Globus pallidus (tissue), 1 donor: ENCODE results near the gene CAMK1G.

Experiments used
- DNase-seq: peaks from one replicate; pipeline ENCODE4 v3.0.0-alpha.2; 2015; ENCODE audit warnings: low spot score

CAMK1G gene

DNA sequence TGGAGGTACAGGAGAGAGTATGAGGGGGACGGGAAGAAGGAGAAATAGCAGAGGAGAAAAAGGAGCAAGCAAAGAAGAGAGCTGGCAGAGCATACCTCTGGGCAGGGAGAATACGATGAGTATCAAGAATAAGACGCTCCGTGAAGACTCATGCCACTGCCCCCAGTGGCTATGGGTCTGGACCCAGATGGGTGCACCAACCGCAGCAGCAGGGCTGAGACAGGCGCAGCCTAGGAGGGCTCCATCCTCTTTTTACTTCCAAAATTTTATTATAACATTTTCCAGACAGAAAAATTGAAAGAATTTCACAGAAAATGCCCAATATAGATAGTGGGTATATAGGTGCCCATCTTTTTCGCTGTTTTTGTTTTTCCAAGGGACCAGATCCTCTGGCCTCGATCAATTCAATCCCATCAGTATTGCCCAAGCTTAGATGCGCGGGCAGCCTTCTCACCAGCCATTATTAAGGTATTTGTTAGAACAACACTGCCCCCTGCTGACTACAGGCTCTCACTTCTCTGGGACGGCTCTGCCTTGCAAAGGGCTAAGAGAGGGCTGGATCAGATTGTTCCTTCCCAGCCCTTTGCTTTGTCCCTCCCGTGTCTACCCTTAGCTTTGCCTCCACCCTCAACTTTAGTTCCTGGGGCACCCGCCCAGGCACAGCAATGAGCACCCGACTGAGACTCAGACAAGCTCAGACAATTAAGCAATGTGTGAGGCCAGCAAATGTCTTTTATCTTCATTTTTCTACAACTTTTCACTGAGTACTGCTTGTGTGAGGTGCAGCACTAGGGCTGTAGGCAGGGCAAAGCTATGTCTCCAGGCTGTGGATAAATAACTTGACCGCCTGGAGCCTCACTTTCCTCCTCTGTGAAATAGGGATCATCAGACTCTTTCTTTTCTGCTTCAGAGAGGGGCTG is 17.5 kb upstream of the CAMK1G start:
- peak; percentile 80 for DNase-seq

DNA sequence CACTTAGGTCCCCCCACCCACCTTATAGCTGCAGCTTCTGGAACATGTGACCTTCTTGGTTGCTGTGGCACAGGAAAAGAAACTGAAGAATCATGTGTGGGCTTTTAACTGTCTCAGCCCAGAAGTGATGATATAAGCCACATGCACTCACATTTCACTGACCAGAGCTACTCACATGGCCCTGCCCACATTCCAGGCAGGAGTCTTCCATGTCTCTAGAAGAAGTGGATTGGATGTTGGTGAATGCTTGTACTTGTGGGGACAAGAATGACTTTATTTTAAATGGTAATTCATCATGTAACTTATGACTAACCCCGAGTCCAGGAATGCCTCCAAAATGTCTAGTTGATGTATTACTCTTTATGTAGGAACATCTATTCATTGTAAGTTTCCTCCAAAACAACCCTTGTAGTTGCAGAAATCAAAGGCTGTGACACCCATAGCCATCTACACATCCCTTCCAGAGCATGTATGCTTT is 15.8 kb upstream of the CAMK1G start:
- DNase-seq: no peak

DNA sequence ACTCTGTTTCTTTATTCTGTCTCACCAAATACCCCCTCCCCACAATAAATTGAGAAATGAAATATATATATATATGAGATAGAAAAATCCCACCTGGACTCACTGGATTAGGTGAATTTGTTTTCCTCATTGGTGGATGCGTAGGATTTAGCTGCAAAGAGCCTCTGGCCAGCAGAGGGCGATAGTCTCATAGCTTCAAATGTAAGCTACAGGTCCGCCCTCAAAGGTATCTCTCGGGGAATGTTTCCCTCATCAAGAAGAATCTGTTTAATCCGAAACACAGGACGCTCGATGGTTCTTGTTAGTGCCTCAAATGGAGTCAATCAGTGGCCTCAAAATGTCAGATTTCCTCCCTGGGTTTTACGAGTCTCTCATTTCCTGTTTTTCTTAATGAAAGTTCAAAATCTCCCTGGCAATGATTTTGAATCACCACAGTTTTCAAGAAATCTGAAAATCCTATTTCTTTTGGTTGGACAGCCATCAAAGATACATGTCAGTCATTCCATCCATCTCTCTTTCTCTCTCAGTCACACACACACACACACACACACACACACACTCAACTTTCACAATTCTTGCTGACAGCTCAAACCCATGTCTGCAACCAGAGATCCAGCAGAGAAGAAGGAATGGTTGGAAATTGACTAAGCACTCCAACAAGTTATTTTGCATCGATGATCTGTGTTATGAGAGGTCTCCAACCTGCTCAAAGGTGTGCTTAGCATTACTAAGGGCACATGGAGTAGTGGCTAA is 13.9 kb upstream of the CAMK1G start:
- DNase-seq: peak; percentile 53

DNA sequence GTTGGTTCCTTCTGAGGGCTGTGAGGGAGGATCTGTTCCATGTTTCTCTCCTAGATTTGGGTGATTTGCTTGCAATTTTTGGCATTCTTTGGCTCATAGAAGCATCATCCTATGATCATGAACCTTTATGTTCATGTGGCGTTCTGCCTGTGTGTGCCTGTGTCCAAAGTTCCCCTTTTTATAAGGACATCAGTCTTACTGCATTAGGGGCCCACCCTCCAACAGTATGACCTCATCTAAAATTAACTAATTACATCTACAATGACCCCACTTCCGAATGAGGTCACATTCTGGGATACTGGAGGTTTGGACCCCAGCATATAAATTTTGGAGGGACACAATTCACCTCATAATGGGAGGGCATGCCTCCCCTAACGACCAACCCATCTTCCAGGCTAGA is 12.8 kb upstream of the CAMK1G start:
- no peak for DNase-seq

DNA sequence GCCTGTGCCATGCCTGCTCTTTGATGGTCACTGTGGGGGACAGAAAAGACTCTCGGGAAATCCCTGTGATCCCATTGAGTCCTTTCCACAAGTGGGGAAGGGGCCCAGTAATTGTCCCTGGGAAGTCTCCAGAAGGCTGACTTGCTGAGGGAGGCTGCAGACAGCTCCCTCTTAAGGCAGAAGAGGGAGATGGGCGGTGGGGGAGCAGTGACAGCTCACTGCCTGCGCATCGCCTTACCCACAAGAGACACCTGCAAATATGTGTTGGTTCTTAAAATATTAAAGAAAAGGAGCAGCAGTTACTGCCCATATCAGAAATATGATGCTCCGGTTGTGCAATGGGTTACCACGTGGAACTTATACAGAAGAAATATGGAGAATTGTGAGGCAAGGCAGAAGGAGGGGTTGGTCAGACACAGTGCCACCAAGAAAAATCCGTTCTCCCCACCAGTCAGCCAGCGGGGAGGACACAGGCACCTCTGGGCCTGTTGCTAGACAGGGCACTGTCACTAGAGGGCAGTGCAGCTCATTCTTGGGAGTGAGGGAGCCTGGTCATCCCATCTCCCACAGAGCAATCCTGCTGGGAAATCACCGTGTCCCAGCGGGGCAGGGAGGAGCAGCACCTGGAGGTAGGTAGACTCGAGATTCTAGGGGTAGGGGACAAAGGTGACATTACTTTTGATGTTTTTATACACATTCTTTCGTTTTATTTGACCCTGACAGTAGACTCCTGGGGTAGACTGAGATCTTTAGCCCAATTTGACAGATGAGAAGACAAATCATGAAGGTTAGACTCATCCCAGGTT is 6.9 kb upstream of the CAMK1G start:
- peak; percentile 70 for DNase-seq

DNA sequence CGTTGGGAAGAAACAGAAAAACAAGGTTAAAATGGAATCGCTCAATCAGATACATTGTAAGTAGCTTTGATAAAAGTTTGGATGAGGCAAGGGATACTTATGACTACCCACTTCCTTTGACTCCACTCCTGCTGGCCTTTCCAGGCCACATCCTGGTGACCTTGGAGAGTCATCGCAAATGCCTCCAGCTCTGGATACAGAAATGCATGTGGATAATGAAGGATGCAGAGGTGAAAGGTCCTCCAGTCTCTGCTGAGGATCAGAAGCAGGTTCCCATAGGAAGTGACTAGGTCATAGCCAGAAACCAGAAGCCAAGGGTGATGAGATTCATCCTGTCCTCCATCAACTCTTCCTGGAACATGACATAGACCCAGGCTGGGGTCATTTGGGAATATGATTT is 6.2 kb upstream of the CAMK1G start:
- no peak for DNase-seq

DNA sequence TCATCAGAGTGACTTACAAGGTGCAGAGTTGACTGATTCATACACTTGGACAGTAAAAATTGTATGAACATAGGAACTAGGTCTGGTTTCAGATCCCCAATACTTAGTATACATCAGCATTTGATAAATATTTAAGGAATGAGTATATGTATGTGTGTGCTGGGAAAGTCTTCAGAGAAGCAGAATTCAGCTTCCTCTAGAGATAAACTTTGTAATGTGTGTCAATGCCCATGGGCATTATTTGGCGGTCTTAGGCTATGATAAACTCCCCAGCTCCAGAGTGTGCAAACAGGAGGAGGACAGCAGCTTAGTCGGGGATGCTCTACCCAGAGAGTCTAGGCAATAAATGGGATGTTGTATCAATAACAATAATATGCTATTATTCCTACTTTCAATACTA is 2.9 kb upstream of the CAMK1G start:
- no peak for DNase-seq

DNA sequence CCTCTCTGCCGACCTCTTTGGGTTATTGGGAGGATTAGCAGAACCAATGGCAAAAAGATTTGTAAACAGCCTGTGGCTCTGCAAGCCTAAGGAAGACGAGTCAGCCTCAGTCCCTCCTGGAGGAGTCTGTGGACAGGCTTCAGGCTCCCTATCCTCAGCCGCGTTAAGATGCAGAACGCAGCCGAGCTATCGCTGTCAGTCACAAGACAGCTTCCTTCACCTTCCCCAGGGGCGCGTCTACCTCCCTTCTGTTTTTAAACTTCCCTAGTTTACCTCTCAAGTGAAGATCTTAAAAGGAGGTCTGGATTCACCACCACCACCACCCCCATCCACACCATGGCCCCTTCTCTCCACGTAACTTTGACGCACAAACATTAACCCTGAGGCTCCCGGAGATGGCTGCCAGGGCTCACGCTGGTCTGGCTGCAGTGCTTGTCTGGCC is 738 bp downstream of the CAMK1G start:
- no peak for DNase-seq

DNA sequence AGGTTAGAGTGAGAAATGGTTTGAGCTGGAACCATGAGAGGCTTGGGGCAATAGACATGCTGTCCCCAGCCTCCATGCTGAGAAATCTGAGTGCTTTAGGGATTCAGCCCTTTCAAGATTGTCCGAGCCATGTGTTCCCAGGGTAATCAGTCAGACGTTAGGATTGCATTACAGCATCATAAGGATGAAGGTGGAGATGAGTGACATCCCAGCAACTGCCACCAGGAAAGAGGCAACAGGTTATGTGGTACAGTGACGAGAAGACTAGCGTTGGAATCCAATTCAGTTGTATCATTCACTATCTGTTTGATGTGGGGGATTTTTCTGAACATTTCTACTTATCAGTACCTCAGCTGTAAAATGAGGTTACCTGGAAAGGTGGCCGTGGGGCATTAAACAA is 1.7 kb downstream of the CAMK1G start:
- no peak for DNase-seq

DNA sequence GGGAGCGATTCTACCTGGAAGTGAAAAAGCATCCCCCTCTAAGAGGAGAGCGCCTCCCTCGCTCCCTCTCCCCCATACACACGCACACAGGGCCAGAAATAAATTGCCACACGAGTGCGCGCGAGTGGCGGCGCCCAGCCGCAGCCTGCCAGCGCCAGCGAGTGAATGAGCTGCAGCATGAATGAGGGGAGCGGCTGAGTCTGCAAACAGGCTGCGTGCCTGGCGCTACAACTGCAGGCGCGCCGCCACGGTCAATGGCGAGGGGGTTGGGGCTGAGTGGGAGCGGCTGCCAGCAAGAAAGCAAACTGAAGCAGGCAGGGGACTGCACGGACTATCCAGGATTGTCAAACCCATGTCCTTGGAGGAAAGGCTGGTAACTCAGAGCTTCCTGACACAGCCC is 2.2 kb downstream of the CAMK1G start:
- peak; percentile 63 for DNase-seq

DNA sequence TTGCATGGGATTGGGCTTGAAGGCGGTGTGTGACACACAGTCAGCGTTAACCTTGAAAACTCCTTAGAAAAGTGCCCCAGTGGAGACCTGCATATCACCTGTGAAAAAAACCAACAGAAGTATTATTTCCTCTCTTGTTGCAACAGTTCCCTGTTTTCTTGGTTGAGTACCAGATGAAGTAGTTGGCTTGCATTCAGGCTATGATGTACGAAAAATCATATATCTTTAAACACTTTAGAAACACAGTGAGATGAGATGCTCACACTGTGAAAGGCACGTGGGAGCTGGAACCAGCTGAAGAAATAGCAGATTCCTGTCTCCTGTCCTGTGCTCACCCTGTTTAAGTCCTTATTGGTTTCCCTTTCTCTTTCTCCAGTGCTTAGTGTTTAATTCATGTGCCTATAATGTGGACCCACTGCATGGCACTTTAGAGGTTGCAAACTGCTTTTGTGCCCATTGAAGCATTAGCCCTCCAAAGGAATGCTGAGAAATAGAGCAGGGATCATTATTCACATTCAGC is 2.8 kb downstream of the CAMK1G start:
- no peak for DNase-seq

DNA sequence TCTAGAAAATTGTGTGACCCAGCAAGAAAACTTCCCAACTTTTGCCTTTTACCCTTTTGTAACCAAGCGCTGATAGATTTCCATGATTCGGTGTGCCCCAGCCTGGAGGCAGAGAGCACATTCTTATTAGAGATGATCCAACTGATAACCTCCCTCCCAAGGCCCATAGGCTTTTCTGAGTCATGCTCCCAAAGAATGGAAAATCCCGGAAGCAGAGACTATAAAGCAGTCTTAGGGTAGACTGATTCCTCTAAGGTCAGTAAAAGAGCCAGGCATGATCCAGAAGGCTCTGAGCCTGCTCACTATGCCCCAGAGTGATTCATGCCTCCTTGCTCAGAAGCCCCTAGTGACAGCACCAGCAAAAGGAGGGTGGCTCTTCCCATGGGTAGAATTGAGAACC is 4.3 kb downstream of the CAMK1G start:
- no peak for DNase-seq

DNA sequence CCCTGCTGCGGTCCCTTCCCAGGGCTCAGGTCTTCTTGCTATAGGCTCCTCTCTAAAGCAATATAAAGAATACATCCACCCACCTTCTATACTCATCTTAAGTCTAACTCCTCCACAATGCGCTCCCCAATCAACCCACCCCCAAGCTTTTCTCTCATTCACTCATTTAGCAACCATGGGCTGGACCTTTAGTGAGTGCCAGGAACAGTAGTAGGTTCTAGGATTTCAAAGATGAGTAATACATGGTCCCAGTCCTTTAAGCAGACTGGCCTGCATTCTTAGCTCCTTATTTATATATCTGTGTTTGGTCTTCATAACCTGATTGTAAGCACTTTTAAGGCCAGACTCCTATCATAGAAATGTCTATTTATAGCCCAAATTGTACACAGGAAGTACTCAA is 5.9 kb downstream of the CAMK1G start:
- DNase-seq: no peak

DNA sequence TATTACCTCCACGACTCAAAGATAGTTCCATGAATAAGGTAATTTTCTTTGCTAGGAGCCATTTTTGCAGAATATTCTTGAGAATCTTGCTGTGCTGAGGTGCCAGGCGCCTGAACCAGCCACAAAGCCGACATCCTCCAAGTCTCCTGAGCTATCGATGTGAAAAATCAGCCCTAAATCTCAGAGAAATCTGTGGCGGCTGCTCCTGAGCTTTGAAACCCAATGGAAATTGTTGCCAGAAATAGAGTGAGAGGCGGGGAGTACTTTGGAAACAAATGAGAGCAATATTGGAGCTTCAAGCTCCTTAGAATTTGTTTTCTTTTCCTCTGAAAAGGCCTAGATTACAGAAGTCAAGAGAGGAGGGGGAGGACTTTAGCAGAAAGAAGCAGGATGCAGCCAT is 6.3 kb downstream of the CAMK1G start:
- no peak for DNase-seq

DNA sequence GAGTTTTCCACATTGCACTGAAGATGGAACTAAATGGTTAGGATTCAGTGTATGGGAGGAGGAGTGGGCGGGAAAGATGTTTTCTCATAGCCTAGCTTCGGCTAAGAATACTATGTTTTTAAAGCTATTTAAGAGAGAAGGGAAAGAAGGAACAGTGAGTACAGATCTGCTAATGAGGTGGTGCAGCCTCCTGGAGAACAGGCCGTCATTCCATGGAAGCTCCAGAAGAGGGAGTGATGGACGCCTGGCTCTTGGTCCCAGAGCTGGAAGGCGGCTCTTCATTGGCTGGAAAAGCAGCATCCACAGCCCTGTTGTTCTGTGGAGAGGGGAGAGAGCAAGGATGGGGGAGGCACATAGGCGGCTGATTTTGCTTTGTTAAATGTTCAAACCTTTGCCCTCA is 6.9 kb downstream of the CAMK1G start:
- peak; percentile 20 for DNase-seq

DNA sequence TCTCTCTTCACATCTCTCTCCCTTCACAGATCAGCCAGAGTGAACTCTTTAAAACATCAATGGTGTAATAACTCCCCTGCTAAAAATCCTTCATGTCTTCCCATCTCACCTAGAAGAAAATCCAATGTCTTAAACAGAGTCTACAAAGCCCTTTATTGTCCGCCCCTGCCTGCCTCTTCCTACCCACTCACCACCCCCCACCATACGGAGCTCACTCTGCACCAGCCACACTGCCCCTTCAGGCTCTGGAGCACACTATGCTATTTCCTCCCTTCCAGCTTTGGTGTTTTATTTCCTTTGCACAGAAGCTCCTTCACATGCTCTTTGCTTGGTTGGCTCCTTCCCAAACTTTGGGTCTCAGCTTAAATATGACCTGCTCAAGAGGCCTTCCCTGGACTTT is 10.2 kb downstream of the CAMK1G start:
- no peak for DNase-seq

DNA sequence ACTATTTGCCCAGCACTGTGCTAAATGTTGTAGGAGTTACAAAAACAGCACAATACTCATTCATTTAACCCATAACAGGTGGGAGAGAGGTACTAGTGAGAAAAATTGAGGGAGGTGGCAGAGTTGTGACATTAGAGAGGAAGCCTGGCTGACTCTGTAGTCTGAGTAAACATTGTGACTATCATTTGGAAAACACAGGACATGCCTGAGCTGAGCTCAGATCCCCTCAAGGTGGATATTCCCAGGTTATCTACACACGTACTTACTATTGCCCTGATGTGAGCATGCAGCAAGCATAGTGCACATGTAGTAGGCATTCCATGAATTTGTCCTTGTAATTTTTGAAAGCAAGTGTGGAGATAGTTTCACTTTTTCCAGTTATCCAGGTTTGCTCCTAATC is 10.9 kb downstream of the CAMK1G start:
- no peak for DNase-seq

DNA sequence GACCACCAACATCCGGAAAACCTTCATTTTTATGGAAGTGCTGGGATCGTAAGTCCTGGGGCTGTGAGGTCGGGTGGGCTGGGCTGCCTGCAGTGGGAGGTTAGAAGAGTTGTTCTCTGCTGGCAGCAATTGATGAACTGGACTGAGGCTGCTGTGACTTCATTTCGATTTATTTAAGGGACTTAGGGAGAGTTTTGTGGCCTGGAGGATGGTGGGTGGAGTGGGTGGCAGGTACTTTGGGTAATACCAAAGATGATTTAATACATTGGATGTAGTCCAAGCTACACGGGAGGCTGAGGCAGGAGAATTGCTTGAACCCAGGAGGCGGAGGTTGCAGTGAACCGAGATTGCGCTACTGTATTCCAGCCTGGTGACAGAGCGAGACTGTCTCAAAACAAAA is 11.5 kb downstream of the CAMK1G start:
- DNase-seq: no peak

DNA sequence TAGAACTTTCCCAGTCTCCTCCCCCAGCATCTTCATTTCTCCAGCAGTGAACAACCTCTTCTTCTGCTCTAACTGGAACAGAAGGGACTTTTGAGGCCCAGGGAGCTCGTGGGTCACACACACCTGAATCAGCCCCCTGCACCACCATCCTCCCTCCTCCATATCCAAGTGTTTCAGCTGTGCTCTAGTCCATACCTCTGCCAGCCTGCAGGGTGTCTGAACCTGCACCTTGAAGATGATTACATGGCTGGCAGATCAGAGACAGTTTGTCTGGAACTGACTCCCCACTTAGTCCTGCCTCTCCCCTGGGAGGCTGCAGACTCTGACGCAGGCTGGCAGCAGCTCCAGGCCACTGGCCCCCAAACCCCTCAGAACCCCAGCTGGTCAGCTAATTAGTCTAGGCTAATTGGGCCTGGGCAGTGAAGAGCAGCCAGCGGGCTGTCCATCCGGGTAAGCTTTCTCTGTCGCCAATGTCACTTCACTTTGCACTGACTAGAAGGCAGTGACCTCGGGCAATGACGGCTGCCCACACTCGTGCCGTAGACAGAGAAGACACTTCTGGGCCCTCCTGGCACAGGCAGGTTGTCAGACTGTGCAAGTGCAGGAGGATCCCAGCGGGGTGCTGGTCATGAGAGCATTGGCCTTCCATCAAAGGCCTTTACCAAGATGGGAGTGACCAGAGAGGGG is 12.2 kb downstream of the CAMK1G start:
- DNase-seq: no peak

DNA sequence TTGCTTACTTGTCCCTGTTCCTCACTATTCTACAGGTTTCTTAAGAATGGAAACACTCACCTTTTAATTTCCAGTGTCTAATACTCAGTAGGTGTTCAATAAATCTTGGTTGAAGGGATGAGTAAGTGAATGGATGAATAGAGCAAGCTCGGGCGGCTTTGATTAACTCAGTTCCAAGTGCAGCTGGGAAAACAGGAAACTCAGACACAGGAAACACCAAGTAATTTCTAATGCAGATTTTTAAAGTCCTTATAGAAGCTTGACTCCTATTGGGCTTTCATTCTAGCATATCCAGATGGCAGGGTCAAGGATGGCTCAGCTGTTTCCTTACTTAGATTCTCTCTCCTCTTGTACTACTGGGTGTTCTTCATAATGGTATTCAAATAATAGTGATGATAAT is 14.0 kb downstream of the CAMK1G start:
- DNase-seq: no peak

DNA sequence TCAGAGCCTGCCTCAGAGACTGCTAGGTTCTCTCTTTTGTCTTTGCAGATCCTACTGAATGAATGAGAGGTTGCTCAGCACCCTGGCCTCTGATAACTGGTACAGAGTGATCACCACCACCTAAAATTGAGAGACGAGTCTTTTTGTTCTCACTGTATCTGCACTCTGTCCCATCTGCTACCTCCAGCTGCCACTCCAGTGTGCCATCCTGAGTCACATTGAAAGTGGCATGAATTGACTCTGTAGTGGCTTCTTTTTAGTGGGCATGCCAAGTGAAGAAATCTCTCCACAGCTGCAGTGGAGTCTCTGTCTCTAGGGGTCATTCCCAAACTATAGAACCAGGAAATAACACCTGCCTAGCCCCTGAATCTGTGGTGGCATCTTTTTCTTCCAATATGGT is 14.7 kb downstream of the CAMK1G start:
- no peak for DNase-seq

DNA sequence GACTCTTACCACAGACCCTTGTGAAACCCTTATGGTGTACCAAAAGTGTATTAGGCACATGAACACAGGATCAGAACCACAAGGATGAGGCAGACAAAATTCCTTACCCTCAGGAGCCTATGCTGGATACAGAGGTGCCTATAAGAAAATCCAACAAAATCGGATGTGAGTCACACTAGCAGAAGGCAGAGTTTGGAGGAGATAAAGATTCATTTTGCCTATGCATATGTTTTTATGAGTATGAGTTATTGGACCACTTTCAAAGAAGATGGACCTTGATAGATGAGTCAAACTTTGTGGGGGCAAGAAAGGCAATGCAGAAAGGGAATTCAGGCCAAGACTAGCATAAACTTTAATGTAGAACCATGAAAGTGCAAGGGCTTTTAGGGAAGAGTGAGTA is 17.0 kb downstream of the CAMK1G start:
- no peak for DNase-seq
